IMR-90 (cell line): ENCODE data around the gene SERPINA4. TPM values are rescaled to one million over a fixed set of nuclear protein-coding genes. Genes with fewer than 3 reads are reported as not detected.

Experiments
- ATAC-seq: fragments of 200-7000 bp; cut with Tn5 transposase; 2 replicates; pipeline ENCODE4 v1.9.1; 2020; ENCODE audit warnings: low read depth, mild to moderate bottlenecking, moderate library complexity
- BruUV-seq: library from RNA; stranded (reverse); fragments of 400-500 nt; replicated peaks from 2 replicates; lab custom pipeline; 2021; lab: Mats Ljungman, UMichigan
- CTCF ChIA-PET: fragments of 300-600 bp; formaldehyde crosslinking; extraction: SDS; loops from one replicate; lab custom pipeline; 2021; ENCODE audit warnings: antibody characterized with exemption; lab: Yijun Ruan, JAX
- POLR2A ChIA-PET: fragments of 300-600 bp; sonication (Branson Sonifier 250); formaldehyde crosslinking; loops from one replicate; lab custom pipeline; 2022; ENCODE audit warnings: antibody characterized with exemption; ENCODE audit not compliant: unreplicated experiment; lab: Charles Lee
- DNase-seq: peaks from one replicate; pipeline ENCODE4 v3.0.0; 2013
- H2AFZ ChIP-seq: replicated peaks from 2 replicates; pipeline ENCODE3; 2013; ENCODE audit warnings: low read length, mild to moderate bottlenecking; ENCODE audit not compliant: poor library complexity
- H2AK5ac ChIP-seq: 2 replicates; pipeline ENCODE4 v1.6.1; 2013; ENCODE audit warnings: low read depth, low read length, inconsistent platforms
- H2AK9ac ChIP-seq: replicated peaks from 2 replicates; pipeline ENCODE3; 2013; ENCODE audit warnings: mild to moderate bottlenecking, low read depth, low read length, moderate library complexity; ENCODE audit not compliant: poor library complexity
- H2BK120ac ChIP-seq: 2 replicates; pipeline ENCODE4 v1.6.1; 2013; ENCODE audit warnings: low read depth, low read length, inconsistent platforms
- H2BK15ac ChIP-seq: 3 replicates; pipeline ENCODE4 v1.6.1; 2013; ENCODE audit warnings: low read depth, low read length, inconsistent platforms
- H2BK20ac ChIP-seq: 2 replicates; pipeline ENCODE4 v1.6.1; 2013; ENCODE audit warnings: low read depth, mild to moderate bottlenecking, inconsistent platforms, low read length, moderate library complexity
- H2BK5ac ChIP-seq: 2 replicates; pipeline ENCODE4 v1.6.1; 2013; ENCODE audit warnings: mild to moderate bottlenecking, low read depth, low read length, inconsistent platforms; ENCODE audit not compliant: poor library complexity, severe bottlenecking
- H3K14ac ChIP-seq: replicated peaks from 2 replicates; pipeline ENCODE4 v1.6.1; 2013; ENCODE audit warnings: low read depth, low read length, inconsistent platforms
- H3K18ac ChIP-seq: 2 replicates; pipeline ENCODE4 v1.6.1; 2013; ENCODE audit warnings: low read depth, low read length, control low read depth
- H3K23ac ChIP-seq: 2 replicates; pipeline ENCODE4 v1.6.1; 2013; ENCODE audit warnings: low read depth, low read length, inconsistent platforms
- H3K27ac ChIP-seq: 2 replicates; pipeline ENCODE4 v1.5.1; 2013; ENCODE audit warnings: mild to moderate bottlenecking, control low read depth, low read length; ENCODE audit not compliant: insufficient read depth
- H3K27me3 ChIP-seq: 2 replicates; pipeline ENCODE4 v1.6.1; 2013; ENCODE audit warnings: low read length; ENCODE audit not compliant: control insufficient read depth, insufficient read depth
- H3K36me3 ChIP-seq: 2 replicates; pipeline ENCODE4 v1.6.1; 2013; ENCODE audit warnings: low read length, mixed read lengths; ENCODE audit not compliant: control insufficient read depth, insufficient read depth
- H3K4ac ChIP-seq: 2 replicates; pipeline ENCODE4 v1.6.1; 2013; ENCODE audit warnings: low read depth, low read length, inconsistent platforms
- H3K4me1 ChIP-seq: 2 replicates; pipeline ENCODE4 v1.6.1; 2013; ENCODE audit warnings: low read length, mixed read lengths; ENCODE audit not compliant: control insufficient read depth, insufficient read depth
- H3K4me2 ChIP-seq: 2 replicates; pipeline ENCODE4 v1.6.1; 2013; ENCODE audit warnings: low read depth, mild to moderate bottlenecking, control low read depth, low read length, moderate library complexity
- H3K4me3 ChIP-seq: 2 replicates; pipeline ENCODE4 v1.5.1; 2013; ENCODE audit warnings: low read depth, mild to moderate bottlenecking, control low read depth, low read length, moderate library complexity; ENCODE audit not compliant: insufficient read depth
- H3K56ac ChIP-seq: 2 replicates; pipeline ENCODE4 v1.6.1; 2013; ENCODE audit warnings: low read length, inconsistent platforms; ENCODE audit not compliant: insufficient read depth; ENCODE audit errors: extremely low read depth
- H3K79me1 ChIP-seq, 2 experiments: 2 replicates each; pipeline ENCODE4 v1.6.1; 2013; ENCODE audit warnings: low read length in 2 of 2, inconsistent platforms in 1 of 2, low read depth in 1 of 2
- H3K9ac ChIP-seq: 2 replicates; pipeline ENCODE4 v1.6.1; 2013; ENCODE audit warnings: low read depth, low read length, control low read depth
- H3K9me1 ChIP-seq: 2 replicates; pipeline ENCODE4 v1.6.1; 2013; ENCODE audit warnings: low read length, inconsistent platforms; ENCODE audit not compliant: insufficient read depth
- H3K9me3 ChIP-seq: 2 replicates; pipeline ENCODE4 v1.6.1; 2013; ENCODE audit warnings: low read length; ENCODE audit not compliant: control insufficient read depth, insufficient read depth
- H4K20me1 ChIP-seq: 2 replicates; pipeline ENCODE4 v1.6.1; 2013; ENCODE audit warnings: low read length, inconsistent platforms; ENCODE audit not compliant: insufficient read depth
- H4K5ac ChIP-seq: 2 replicates; pipeline ENCODE4 v1.6.1; 2013; ENCODE audit warnings: mild to moderate bottlenecking, low read depth, low read length, control low read depth
- H4K8ac ChIP-seq, 2 experiments: 2 replicates each; pipeline ENCODE4 v1.6.1; 2013; ENCODE audit warnings: low read depth in 2 of 2, low read length in 2 of 2, control low read depth in 1 of 2, inconsistent platforms in 1 of 2
- H4K91ac ChIP-seq: 2 replicates; pipeline ENCODE4 v1.6.1; 2013; ENCODE audit warnings: low read depth, low read length, inconsistent platforms; ENCODE audit not compliant: insufficient read depth
- BHLHE40 ChIP-seq: fragments of 150-350 bp; IDR thresholded peaks from 2 replicates; pipeline ENCODE4 v1.6.1; 2016; ENCODE audit warnings: mild to moderate bottlenecking, low read depth, low read length
- CEBPB ChIP-seq: IDR thresholded peaks from 2 replicates; pipeline ENCODE4 v1.6.1; 2012; ENCODE audit warnings: low read depth, low read length, improper control_type of control experiment
- CHD1 ChIP-seq: IDR thresholded peaks from 2 replicates; pipeline ENCODE4 v1.6.1; 2012; ENCODE audit warnings: low read depth, low read length, improper control_type of control experiment
- ELK1 ChIP-seq: fragments of 150-350 bp; IDR thresholded peaks from 2 replicates; pipeline ENCODE4 v1.6.1; 2016; ENCODE audit warnings: low read depth, mild to moderate bottlenecking, low read length, moderate library complexity, borderline replicate concordance
- FOS ChIP-seq: fragments of 150-350 bp; IDR thresholded peaks from 2 replicates; pipeline ENCODE4 v1.6.1; 2016; ENCODE audit warnings: low read depth, low read length
- MAFK ChIP-seq: IDR thresholded peaks from 2 replicates; pipeline ENCODE4 v1.6.1; 2012; ENCODE audit warnings: low read depth, low read length, improper control_type of control experiment
- MAZ ChIP-seq: IDR thresholded peaks from 2 replicates; pipeline ENCODE4 v1.6.1; 2012; ENCODE audit warnings: low read depth, mild to moderate bottlenecking, low read length, improper control_type of control experiment, moderate library complexity, borderline replicate concordance
- MXI1 ChIP-seq: IDR thresholded peaks from 2 replicates; pipeline ENCODE4 v1.6.1; 2012; ENCODE audit warnings: low read depth, mild to moderate bottlenecking, low read length, moderate library complexity, borderline replicate concordance
- NFE2L2 ChIP-seq: fragments of 150-350 bp; IDR thresholded peaks from 2 replicates; pipeline ENCODE4 v1.6.1; 2016; ENCODE audit warnings: low read depth, mild to moderate bottlenecking, low read length
- POLR2A ChIP-seq: IDR thresholded peaks from 2 replicates; pipeline ENCODE4 v1.6.1; 2012; ENCODE audit warnings: mild to moderate bottlenecking, low read depth, low read length
- RAD21 ChIP-seq: IDR thresholded peaks from 2 replicates; pipeline ENCODE4 v1.6.1; 2012; ENCODE audit warnings: low read length, improper control_type of control experiment
- RCOR1 ChIP-seq: IDR thresholded peaks from 2 replicates; pipeline ENCODE4 v1.6.1; 2012; ENCODE audit warnings: mild to moderate bottlenecking, low read length, improper control_type of control experiment; ENCODE audit not compliant: insufficient replicate concordance
- RFX5 ChIP-seq: IDR thresholded peaks from 2 replicates; pipeline ENCODE4 v1.8.0; 2012; ENCODE audit warnings: low read depth, mild to moderate bottlenecking, low read length, moderate library complexity
- SMC3 ChIP-seq: fragments of 150-350 bp; IDR thresholded peaks from 2 replicates; pipeline ENCODE4 v1.6.1; 2016; ENCODE audit warnings: low read depth, mild to moderate bottlenecking, antibody characterized with exemption, low read length, moderate library complexity
- WGBS, 2 experiments: methylation state at CpG; one replicate each; pipeline versions ENCODE4 v1.1.5 to v1.1.7; 2013; ENCODE audit warnings: missing lambda C conversion rate in 2 of 2; ENCODE audit not compliant: insufficient read length in 1 of 2; ENCODE audit errors: extremely low coverage in 2 of 2; 5-methylcytosine and 5-hydroxymethylcytosine counted together
- dilution Hi-C: fragments of 300-500 bp; cut with HindIII; formaldehyde crosslinking; loops from one replicate; pipeline ENCODE4 v1.14.3; 2018; ENCODE audit warnings: low sequenced_read_pairs; ENCODE audit not compliant: unreplicated experiment
- in situ Hi-C: fragments of 300-500 bp; cut with MboI; formaldehyde crosslinking; loops from 3 replicates; pipeline ENCODE4 v1.14.3; 2019; ENCODE audit warnings: low sequenced_read_pairs, inconsistent platforms, mixed read lengths
- intact Hi-C: fragments of 100-400 bp; cut with micrococcal nuclease; formaldehyde crosslinking; loops from 2 replicates; pipeline ENCODE4 v1.10.0; 2022
- polyA plus RNA-seq, 3 experiments: library from polyadenylated mRNA; depleted of rRNA; stranded (reverse); fragments of >200 nt; gene quantifications; 2 replicates each; pipeline ENCODE4 v1.2.3, GENCODE V29; 2012; ENCODE audit warnings: low replicate concordance in 1 of 3
- total RNA-seq: library from RNA; depleted of rRNA; stranded (reverse); fragments of >200 nt; gene quantifications from 2 replicates; pipeline ENCODE4 v1.2.3, GENCODE V29; 2012
- TF ChIP-seq, protein P1 (sequence below): fragments of 150-350 bp; IDR thresholded peaks from 2 replicates; pipeline ENCODE4 v1.6.1; 2017; ENCODE audit warnings: mild to moderate bottlenecking, antibody characterized with exemption, low read length, low read depth
- TF ChIP-seq, protein P2 (sequence below): conservative IDR thresholded peaks from 2 replicates; pipeline ENCODE4 v1.5.1; 2012; ENCODE audit warnings: mild to moderate bottlenecking, low read depth, low read length, improper control_type of control experiment

The SERPINA4 gene
- total and polyA plus RNA-seq, 2 of the 4 experiments (the other 2 are of a cell fraction): not detected

DNA sequence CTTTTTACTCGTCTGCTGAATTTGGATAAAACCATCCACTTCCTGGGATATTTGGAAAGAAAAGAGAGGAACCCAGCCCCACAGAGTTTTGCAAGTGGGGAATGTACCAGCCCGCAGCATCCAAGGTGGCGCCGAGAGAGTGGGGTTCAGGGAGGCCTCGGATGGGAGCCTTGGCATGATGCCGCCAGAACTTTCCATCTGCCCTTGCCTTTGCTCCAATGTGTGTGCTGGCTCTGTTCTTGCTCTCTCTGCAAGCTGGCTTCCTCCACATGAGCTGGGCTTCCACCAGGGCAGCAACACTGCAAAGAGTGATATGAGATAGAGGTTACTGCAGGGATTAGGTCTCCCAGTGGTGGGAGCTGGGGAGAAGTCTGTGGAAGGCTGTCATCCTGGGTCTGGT is 45.4 kb upstream of the SERPINA4 start:
- no peak overlapping the region for H4K8ac ChIP-seq
- H3K27ac ChIP-seq: no peak overlapping the region
- no peak for ATAC-seq
- DNase-seq: no peak
- no peaks in the 10 kb centered on the region for H3K9me1 ChIP-seq
- no peak overlapping the region for H2BK120ac ChIP-seq
- H3K14ac ChIP-seq: no peak overlapping the region
- H2AK9ac ChIP-seq: no peak overlapping the region
- H3K27me3 ChIP-seq: no peaks in the 10 kb centered on the region; the same call in 1 of the 2 replicates
- H3K36me3 ChIP-seq: no peaks in the 10 kb centered on the region
- H3K9me3 ChIP-seq: peaks cover 2% of the 10 kb centered on the region; the same call in 1 of the 2 replicates
- dilution Hi-C loops: no loop called here
- H3K18ac ChIP-seq: no peak overlapping the region
- ChIA-PET POLR2A (no interaction called here), CTCF (no interaction called here)
- no TSS peak for BruUV-seq
- H4K5ac ChIP-seq: no peak overlapping the region
- no peaks in the 10 kb centered on the region for H3K79me1 ChIP-seq
- no peak overlapping the region for H3K23ac ChIP-seq
- H4K20me1 ChIP-seq: no peaks in the 10 kb centered on the region
- no peak overlapping the region for H2AFZ ChIP-seq
- no peak overlapping the region for H4K91ac ChIP-seq
- TF ChIP-seq BHLHE40 (no peak), CEBPB (no peak), ELK1 (no peak), MAFK (no peak), CHD1 (no peak), MXI1 (no peak), RAD21 (no peak), FOS (no peak), NFE2L2 (no peak), SMC3 (no peak), POLR2A (no peak), RFX5 (no peak), RCOR1 (no peak), MAZ (no peak)
- TF ChIP-seq, protein P1, sequence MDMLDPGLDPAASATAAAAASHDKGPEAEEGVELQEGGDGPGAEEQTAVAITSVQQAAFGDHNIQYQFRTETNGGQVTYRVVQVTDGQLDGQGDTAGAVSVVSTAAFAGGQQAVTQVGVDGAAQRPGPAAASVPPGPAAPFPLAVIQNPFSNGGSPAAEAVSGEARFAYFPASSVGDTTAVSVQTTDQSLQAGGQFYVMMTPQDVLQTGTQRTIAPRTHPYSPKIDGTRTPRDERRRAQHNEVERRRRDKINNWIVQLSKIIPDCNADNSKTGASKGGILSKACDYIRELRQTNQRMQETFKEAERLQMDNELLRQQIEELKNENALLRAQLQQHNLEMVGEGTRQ: no peak
- TF ChIP-seq, protein P2, sequence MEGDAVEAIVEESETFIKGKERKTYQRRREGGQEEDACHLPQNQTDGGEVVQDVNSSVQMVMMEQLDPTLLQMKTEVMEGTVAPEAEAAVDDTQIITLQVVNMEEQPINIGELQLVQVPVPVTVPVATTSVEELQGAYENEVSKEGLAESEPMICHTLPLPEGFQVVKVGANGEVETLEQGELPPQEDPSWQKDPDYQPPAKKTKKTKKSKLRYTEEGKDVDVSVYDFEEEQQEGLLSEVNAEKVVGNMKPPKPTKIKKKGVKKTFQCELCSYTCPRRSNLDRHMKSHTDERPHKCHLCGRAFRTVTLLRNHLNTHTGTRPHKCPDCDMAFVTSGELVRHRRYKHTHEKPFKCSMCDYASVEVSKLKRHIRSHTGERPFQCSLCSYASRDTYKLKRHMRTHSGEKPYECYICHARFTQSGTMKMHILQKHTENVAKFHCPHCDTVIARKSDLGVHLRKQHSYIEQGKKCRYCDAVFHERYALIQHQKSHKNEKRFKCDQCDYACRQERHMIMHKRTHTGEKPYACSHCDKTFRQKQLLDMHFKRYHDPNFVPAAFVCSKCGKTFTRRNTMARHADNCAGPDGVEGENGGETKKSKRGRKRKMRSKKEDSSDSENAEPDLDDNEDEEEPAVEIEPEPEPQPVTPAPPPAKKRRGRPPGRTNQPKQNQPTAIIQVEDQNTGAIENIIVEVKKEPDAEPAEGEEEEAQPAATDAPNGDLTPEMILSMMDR: no peak
- H3K9ac ChIP-seq: no peak overlapping the region
- H3K4me1 ChIP-seq: no peaks in the 10 kb centered on the region
- H2BK5ac ChIP-seq: no peak overlapping the region
- no peak overlapping the region for H2BK15ac ChIP-seq
- no peak overlapping the region for H2BK20ac ChIP-seq
- H3K4me2 ChIP-seq: no peak overlapping the region
- 71% methylated on average over 4 of the region's 6 CpGs; no CpG with 5 or more reads in 1 of the 2 experiments for WGBS, 2 experiments
- intact Hi-C loops: no loop called here
- in situ Hi-C loops: no loop called here
- no peak overlapping the region for H3K4me3 ChIP-seq
- no peak overlapping the region for H3K56ac ChIP-seq
- H3K4ac ChIP-seq: no peak overlapping the region
- H2AK5ac ChIP-seq: no peak overlapping the region
